ENCODE measurements around the gene CAMTA1. TPM values are rescaled to one million over a fixed set of nuclear protein-coding genes. Genes with fewer than 3 reads are reported as not detected.

Gene CAMTA1
- total RNA-seq, 1 donor: 56.1 TPM

DNA sequence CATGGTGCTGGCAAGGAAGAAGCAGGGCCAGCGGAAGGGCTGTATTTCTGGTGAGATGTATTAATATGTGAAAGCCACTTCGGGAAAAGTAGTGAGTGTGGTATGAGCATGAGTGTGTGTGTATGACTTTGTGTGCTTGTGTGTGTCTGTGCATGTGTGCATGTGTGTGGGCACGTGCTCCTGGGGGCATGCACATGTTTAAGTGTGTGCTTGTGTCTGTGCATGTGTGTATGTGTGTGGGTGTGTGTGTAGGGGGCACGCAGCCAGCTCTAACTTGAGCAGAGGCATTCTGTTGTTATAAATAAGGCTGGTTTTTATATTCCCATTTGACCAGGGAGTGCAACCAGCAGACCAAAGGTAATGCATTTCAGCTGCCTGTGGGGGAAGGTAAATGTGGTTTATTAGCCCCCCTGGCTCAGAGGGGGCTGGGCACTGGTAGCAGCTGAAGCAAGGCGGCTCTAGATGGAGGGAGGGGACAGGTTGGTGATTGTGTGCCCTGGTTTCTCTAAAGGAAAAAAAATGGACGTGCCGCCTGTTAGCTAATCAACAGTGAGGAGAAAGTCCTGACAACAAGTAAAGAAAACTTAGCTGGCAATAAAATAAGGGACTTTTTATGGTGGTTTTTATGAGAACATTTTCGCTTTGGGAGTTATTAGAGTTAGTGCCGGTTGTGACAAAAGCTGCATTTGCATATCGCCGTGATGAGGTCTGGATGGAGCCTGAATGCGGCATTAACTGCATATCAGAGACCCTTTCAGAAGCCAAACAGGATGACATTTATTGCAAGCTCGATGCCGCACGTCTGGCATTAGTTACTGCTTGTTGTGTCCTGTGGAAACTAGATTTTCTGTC lies 180.1 kb downstream of the CAMTA1 start:
- TF ChIP-seq, protein P1, sequence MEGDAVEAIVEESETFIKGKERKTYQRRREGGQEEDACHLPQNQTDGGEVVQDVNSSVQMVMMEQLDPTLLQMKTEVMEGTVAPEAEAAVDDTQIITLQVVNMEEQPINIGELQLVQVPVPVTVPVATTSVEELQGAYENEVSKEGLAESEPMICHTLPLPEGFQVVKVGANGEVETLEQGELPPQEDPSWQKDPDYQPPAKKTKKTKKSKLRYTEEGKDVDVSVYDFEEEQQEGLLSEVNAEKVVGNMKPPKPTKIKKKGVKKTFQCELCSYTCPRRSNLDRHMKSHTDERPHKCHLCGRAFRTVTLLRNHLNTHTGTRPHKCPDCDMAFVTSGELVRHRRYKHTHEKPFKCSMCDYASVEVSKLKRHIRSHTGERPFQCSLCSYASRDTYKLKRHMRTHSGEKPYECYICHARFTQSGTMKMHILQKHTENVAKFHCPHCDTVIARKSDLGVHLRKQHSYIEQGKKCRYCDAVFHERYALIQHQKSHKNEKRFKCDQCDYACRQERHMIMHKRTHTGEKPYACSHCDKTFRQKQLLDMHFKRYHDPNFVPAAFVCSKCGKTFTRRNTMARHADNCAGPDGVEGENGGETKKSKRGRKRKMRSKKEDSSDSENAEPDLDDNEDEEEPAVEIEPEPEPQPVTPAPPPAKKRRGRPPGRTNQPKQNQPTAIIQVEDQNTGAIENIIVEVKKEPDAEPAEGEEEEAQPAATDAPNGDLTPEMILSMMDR (IDR thresholded peaks at IDR 0.05; ENCODE audit: insufficient read depth, low read depth, low read length): no peak
- no peak overlapping the region for H3K4me3 ChIP-seq (ENCODE audit: low read depth, low read length)
- DNase-seq (ENCODE audit: low read depth): no peak

DNA sequence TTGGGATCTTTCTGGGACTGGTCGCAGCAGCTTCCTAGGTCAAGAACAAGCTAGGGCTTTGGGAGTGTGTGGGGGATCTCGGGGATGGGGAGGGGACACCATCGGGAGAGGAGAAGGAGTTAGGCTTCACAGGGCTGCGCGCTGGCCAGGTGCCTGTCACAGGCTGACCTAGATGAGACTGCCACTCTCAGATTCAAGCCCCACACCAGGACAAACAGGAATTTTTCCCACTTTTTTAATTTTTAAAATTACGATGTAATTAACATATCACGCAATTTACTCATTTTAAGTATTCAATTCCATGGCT lies 180.6 kb downstream of the CAMTA1 start:
- TF ChIP-seq, protein P1 (IDR thresholded peaks at IDR 0.05; ENCODE audit: insufficient read depth, low read depth, low read length): no peak
- no peak for DNase-seq (ENCODE audit: low read depth)
- H3K4me3 ChIP-seq (ENCODE audit: low read depth, low read length): no peak overlapping the region

DNA sequence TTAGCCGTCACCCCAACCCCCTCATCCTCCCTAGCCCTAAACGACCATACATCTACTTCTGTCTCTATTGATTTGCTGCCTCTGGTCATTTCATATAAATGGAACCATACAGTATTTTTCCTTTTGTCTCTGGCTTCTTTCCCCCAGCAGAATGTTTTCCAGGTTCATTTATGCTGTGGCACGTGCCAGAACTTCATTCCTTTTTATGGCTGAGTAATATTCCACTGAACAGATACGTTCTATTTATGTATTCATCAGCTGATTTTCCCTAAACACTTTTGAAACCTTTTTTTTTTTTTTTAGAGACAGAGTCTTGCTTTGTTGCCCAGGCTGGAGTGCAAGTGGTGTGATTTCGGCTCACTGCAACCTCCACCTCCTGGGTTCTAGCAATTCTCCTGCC lies 181.1 kb downstream of the CAMTA1 start:
- TF ChIP-seq, protein P1 (IDR thresholded peaks at IDR 0.05; ENCODE audit: insufficient read depth, low read depth, low read length): no peak
- no peak overlapping the region for H3K4me3 ChIP-seq (ENCODE audit: low read depth, low read length)
- no peak for DNase-seq (ENCODE audit: low read depth)

- no peak overlapping the region for H3K4me3 ChIP-seq (ENCODE audit: low read depth, low read length)
- TF ChIP-seq, protein P1 (IDR thresholded peaks at IDR 0.05; ENCODE audit: insufficient read depth, low read depth, low read length): no peak
- no peak for DNase-seq (ENCODE audit: low read depth)
Measured at GRCh38 chr1:6967431-6968111, 182.3 kb downstream of the CAMTA1 start.

- TF ChIP-seq, protein P1 (IDR thresholded peaks at IDR 0.05; ENCODE audit: insufficient read depth, low read depth, low read length): no peak
- DNase-seq (ENCODE audit: low read depth): no peak
- no peak overlapping the region for H3K4me3 ChIP-seq (ENCODE audit: low read depth, low read length)
Measured at GRCh38 chr1:6969106-6969505, 183.9 kb downstream of the CAMTA1 start.

GRCh38 chr1:6969762-6970161 lies 184.5 kb downstream of the CAMTA1 start:
- DNase-seq (ENCODE audit: low read depth): no peak
- TF ChIP-seq, protein P1 (IDR thresholded peaks at IDR 0.05; ENCODE audit: insufficient read depth, low read depth, low read length): no peak
- H3K4me3 ChIP-seq (ENCODE audit: low read depth, low read length): no peak overlapping the region

Measured in fibroblast of villous mesenchyme (primary cell).